ENCODE results near the gene GET4.
"Not testable (repeated sequence)": the region's sequence is repeated elsewhere in the genome, so short reads cannot be mapped to it uniquely, and the experiment has no call there.

The GET4 gene

GRCh38 chr7:871900-872537 is 4.3 kb upstream of the GET4 start:
- no peak for DNase-seq (ENCODE audit: low read depth, low spot score)

GRCh38 chr7:872685-873084 is 3.7 kb upstream of the GET4 start:
- DNase-seq (ENCODE audit: low read depth, low spot score): not testable (repeated sequence)

GRCh38 chr7:873367-874002 is 2.9 kb upstream of the GET4 start:
- DNase-seq (ENCODE audit: low read depth, low spot score): peak; percentile 90

- no peak for DNase-seq (ENCODE audit: low read depth, low spot score)
Measured at GRCh38 chr7:874031-874749, 2.2 kb upstream of the GET4 start.

- no peak for DNase-seq (ENCODE audit: low read depth, low spot score)
Measured at GRCh38 chr7:875051-875450, 1.3 kb upstream of the GET4 start.

- no peak for DNase-seq (ENCODE audit: low read depth, low spot score)
Measured at GRCh38 chr7:875476-876076, 778 bp upstream of the GET4 start.

GRCh38 chr7:876972-877311 is 588 bp downstream of the GET4 start:
- DNase-seq (ENCODE audit: low read depth, low spot score): no peak

GRCh38 chr7:877312-878232 is 1.2 kb downstream of the GET4 start:
- peak; percentile 19 for DNase-seq (ENCODE audit: low read depth, low spot score)

- DNase-seq (ENCODE audit: low read depth, low spot score): no peak
Measured at GRCh38 chr7:879093-879492, 2.7 kb downstream of the GET4 start.

- no peak for DNase-seq (ENCODE audit: low read depth, low spot score)
Measured at GRCh38 chr7:879706-880105, 3.4 kb downstream of the GET4 start.

GRCh38 chr7:880450-880849 is 4.1 kb downstream of the GET4 start:
- DNase-seq (ENCODE audit: low read depth, low spot score): no peak

GRCh38 chr7:881441-882234 is 5.3 kb downstream of the GET4 start:
- DNase-seq (ENCODE audit: low read depth, low spot score): no peak

- no peak for DNase-seq (ENCODE audit: low read depth, low spot score)
Measured at GRCh38 chr7:882336-883035, 6.1 kb downstream of the GET4 start.

- no peak for DNase-seq (ENCODE audit: low read depth, low spot score)
Measured at GRCh38 chr7:883055-884021, 7.0 kb downstream of the GET4 start.

GRCh38 chr7:884191-885003 is 8.0 kb downstream of the GET4 start:
- DNase-seq (ENCODE audit: low read depth, low spot score): peak; percentile 36

GRCh38 chr7:885261-885892 is 9.0 kb downstream of the GET4 start:
- DNase-seq (ENCODE audit: low read depth, low spot score): no peak

- DNase-seq (ENCODE audit: low read depth, low spot score): no peak
Measured at GRCh38 chr7:885893-886625, 9.7 kb downstream of the GET4 start.

All from astrocyte of the hippocampus (primary cell).